HepG2 (cell line): ENCODE results near the gene UTP11. TPM values are rescaled to one million over a fixed set of nuclear protein-coding genes. Genes with fewer than 3 reads are reported as not detected.

Experiments
- AFF4 ChIP-seq: sonication (generic); formaldehyde crosslinking; IDR thresholded peaks from 2 replicates; pipeline ENCODE4 v1.4.0; 2020; ENCODE audit warnings: missing genetic modification reagents
- ARNTL ChIP-seq: sonication (generic); formaldehyde crosslinking; IDR thresholded peaks from 2 replicates; pipeline ENCODE4 v1.4.0; 2020; ENCODE audit warnings: mild to moderate bottlenecking, missing genetic modification reagents
- ATF6 ChIP-seq: sonication (generic); formaldehyde crosslinking; conservative IDR thresholded peaks from 2 replicates; pipeline ENCODE4 v1.4.0; 2020; ENCODE audit warnings: missing genetic modification reagents
- CENPT ChIP-seq: sonication (generic); formaldehyde crosslinking; IDR thresholded peaks from 2 replicates; pipeline ENCODE4 v1.8.0; 2022; ENCODE audit warnings: low read depth, mild to moderate bottlenecking, moderate library complexity, missing genetic modification reagents
- EED ChIP-seq: sonication (generic); formaldehyde crosslinking; IDR thresholded peaks from 2 replicates; pipeline ENCODE4 v1.5.0; 2020; ENCODE audit warnings: mild to moderate bottlenecking, missing genetic modification reagents
- GATAD1 ChIP-seq: IDR thresholded peaks from 2 replicates; pipeline ENCODE4 v1.6.1; 2016; ENCODE audit warnings: missing genetic modification reagents, missing compliant biosample characterization
- HDAC1 ChIP-seq: sonication (generic); formaldehyde crosslinking; IDR thresholded peaks from 2 replicates; pipeline ENCODE4 v1.5.1; 2020; ENCODE audit warnings: mild to moderate bottlenecking, missing genetic modification reagents
- MATR3 ChIP-seq: sonication (generic); formaldehyde crosslinking; IDR thresholded peaks from 2 replicates; pipeline ENCODE4 v1.4.0; 2020; ENCODE audit warnings: missing genetic modification reagents
- RAD51 ChIP-seq: fragments of 450-650 bp; IDR thresholded peaks from 2 replicates; pipeline ENCODE4 v1.6.1; 2016; ENCODE audit warnings: borderline replicate concordance
- RNF2 ChIP-seq: fragments of 450-650 bp; conservative IDR thresholded peaks from 2 replicates; pipeline ENCODE4 v1.6.1; 2016; ENCODE audit warnings: low read depth
- SIN3A ChIP-seq: IDR thresholded peaks from 2 replicates; pipeline ENCODE4 v1.6.1; 2011; ENCODE audit warnings: low read depth, mild to moderate bottlenecking, control low read depth, low read length, borderline replicate concordance
- TSC22D2 ChIP-seq: sonication (generic); formaldehyde crosslinking; IDR thresholded peaks from 2 replicates; pipeline ENCODE4 v1.5.1; 2020; ENCODE audit warnings: missing genetic modification reagents, mild to moderate bottlenecking, borderline replicate concordance
- ZBTB25 ChIP-seq: IDR thresholded peaks from 2 replicates; pipeline ENCODE4 v1.6.1; 2018; ENCODE audit warnings: missing genetic modification reagents
- ZNF18 ChIP-seq: sonication (generic); formaldehyde crosslinking; IDR thresholded peaks from 2 replicates; pipeline ENCODE4 v1.8.0; 2022; ENCODE audit warnings: mild to moderate bottlenecking, missing genetic modification reagents; ENCODE audit not compliant: insufficient replicate concordance
- ZNF230 ChIP-seq: sonication (generic); formaldehyde crosslinking; IDR thresholded peaks from 2 replicates; pipeline ENCODE4 v1.4.0; 2020; ENCODE audit warnings: mild to moderate bottlenecking, missing genetic modification reagents
- ZNF235 ChIP-seq: sonication (generic); formaldehyde crosslinking; IDR thresholded peaks from 2 replicates; pipeline ENCODE4 v1.8.1; 2023; ENCODE audit warnings: mild to moderate bottlenecking, missing genetic modification reagents, borderline replicate concordance
- ZNF557 ChIP-seq: sonication (generic); formaldehyde crosslinking; IDR thresholded peaks from 2 replicates; pipeline ENCODE4 v1.4.0; 2020; ENCODE audit warnings: missing genetic modification reagents
- ZNF598 ChIP-seq: sonication (generic); formaldehyde crosslinking; IDR thresholded peaks from 2 replicates; pipeline ENCODE4 v1.5.1; 2020; ENCODE audit warnings: mild to moderate bottlenecking, missing genetic modification reagents, borderline replicate concordance
- ZNF790 ChIP-seq: sonication (generic); formaldehyde crosslinking; IDR thresholded peaks from 2 replicates; pipeline ENCODE4 v1.8.0; 2022; ENCODE audit warnings: missing genetic modification reagents, mild to moderate bottlenecking, borderline replicate concordance
- polyA plus RNA-seq, 8 experiments: library from polyadenylated mRNA; depleted of rRNA in 3 of 8; stranded (reverse) in 7 of 8; unstranded in 1 of 8; fragments of >200 nt; fragmentation: Illumina TruSeq in 4 of 8; extraction: Trizol in 4 of 8; gene quantifications; 2 replicates each; pipeline versions ENCODE4 v1.2.1 to v1.2.3, GENCODE V29; 2011 to 2016; ENCODE audit warnings: low read depth in 4 of 8, missing spikeins in 1 of 8, mixed read lengths in 1 of 8; ENCODE audit not compliant: insufficient read depth in 1 of 8
- total RNA-seq, 5 experiments: library from RNA; depleted of rRNA; stranded (reverse); fragments of >200 nt; fragmentation: Illumina TruSeq; extraction: Trizol; gene quantifications; 2 replicates each; pipeline ENCODE4 v1.2.3, GENCODE V29; 2016; ENCODE audit warnings: low read depth in 1 of 5
- TF ChIP-seq, protein P1 (sequence below): IDR thresholded peaks from 2 replicates; pipeline ENCODE4 v1.6.1; 2016; ENCODE audit warnings: low read depth, borderline replicate concordance
- TF ChIP-seq, protein P2 (sequence below): sonication (generic); formaldehyde crosslinking; IDR thresholded peaks from 2 replicates; pipeline ENCODE4 v1.5.0; 2020; ENCODE audit warnings: missing genetic modification reagents, mild to moderate bottlenecking, borderline replicate concordance

The UTP11 gene
- total and polyA plus RNA-seq, 2 of the 13 experiments (the other 11 are each of a cell fraction or from before 2014, with no cell fraction given): 13.5 to 44.8 TPM

GRCh38 chr1:38031513-38031866 lies 19.0 kb downstream of the UTP11 start (continued):
- TF ChIP-seq ZNF230 (CRISPR knock-in tag) (no peak), TSC22D2 (CRISPR knock-in tag) (no peak), CENPT (CRISPR knock-in tag) (no peak), ZNF235 (CRISPR knock-in tag) (no peak), ZNF18 (CRISPR knock-in tag) (no peak), RAD51 (no peak), ZNF598 (no peak), ZNF557 (CRISPR knock-in tag) (no peak), ZBTB25 (CRISPR knock-in tag) (peak; percentile 57; the same call in 1 of the 2 replicates), ATF6 (no peak), AFF4 (CRISPR knock-in tag) (no peak), MATR3 (CRISPR knock-in tag) (no peak), GATAD1 (CRISPR knock-in tag) (no peak), SIN3A (no peak), EED (CRISPR knock-in tag) (no peak), HDAC1 (CRISPR knock-in tag) (no peak), ZNF790 (no peak), RNF2 (no peak), ARNTL (CRISPR knock-in tag) (no peak)
- TF ChIP-seq, protein P1, sequence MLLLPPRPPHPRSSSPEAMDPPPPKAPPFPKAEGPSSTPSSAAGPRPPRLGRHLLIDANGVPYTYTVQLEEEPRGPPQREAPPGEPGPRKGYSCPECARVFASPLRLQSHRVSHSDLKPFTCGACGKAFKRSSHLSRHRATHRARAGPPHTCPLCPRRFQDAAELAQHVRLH (CRISPR knock-in tag): peak; percentile 68; the same call in 1 of the 2 replicates
- TF ChIP-seq, protein P2, sequence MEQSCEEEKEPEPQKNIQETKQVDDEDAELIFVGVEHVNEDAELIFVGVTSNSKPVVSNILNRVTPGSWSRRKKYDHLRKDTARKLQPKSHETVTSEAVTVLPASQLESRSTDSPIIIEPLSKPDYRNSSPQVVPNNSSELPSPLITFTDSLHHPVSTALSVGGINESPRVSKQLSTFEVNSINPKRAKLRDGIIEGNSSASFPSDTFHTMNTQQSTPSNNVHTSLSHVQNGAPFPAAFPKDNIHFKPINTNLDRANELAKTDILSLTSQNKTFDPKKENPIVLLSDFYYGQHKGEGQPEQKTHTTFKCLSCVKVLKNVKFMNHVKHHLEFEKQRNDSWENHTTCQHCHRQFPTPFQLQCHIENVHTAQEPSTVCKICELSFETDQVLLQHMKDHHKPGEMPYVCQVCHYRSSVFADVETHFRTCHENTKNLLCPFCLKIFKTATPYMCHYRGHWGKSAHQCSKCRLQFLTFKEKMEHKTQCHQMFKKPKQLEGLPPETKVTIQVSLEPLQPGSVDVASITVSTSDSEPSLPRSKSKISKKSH (CRISPR knock-in tag): peak; percentile 46; the same call in 1 of the 2 replicates
